Activated naive CD4-positive, alpha-beta T cell treated with anti-CD3 and anti-CD28 coated beads, Interleukin-2, amount 10 ng/mL, durations not matched to agents 7 days and 5 days (primary cell): Measurements from ENCODE around the gene LMF2.

Source experiments
- CTCF ChIA-PET: fragments of 350-600 bp; sonication (Branson Sonifier 250); formaldehyde crosslinking; loops from one replicate; lab custom pipeline; 2021; ENCODE audit warnings: antibody characterized with exemption; lab: Charles Lee
- DNase-seq: peaks from one replicate; pipeline ENCODE4 v3.0.0-alpha.2; 2020
- H3K27ac Mint-ChIP-seq: one replicate; pipeline ENCODE4 v1.8.0; 2021; ENCODE audit warnings: mild to moderate bottlenecking, moderate library complexity, mixed read lengths
- H3K27me3 Mint-ChIP-seq: one replicate; pipeline ENCODE4 v1.8.0; 2021; ENCODE audit warnings: mild to moderate bottlenecking, mixed read lengths
- H3K36me3 Mint-ChIP-seq: one replicate; pipeline ENCODE4 v1.8.0; 2021; ENCODE audit warnings: mixed read lengths
- H3K4me1 Mint-ChIP-seq: one replicate; pipeline ENCODE4 v1.8.0; 2021; ENCODE audit warnings: mixed read lengths
- H3K4me3 Mint-ChIP-seq: one replicate; pipeline ENCODE4 v1.8.0; 2021; ENCODE audit warnings: mild to moderate bottlenecking, moderate library complexity, mixed read lengths
- H3K9me3 Mint-ChIP-seq: one replicate; pipeline ENCODE4 v1.8.0; 2021; ENCODE audit warnings: mixed read lengths

Gene LMF2

DNA sequence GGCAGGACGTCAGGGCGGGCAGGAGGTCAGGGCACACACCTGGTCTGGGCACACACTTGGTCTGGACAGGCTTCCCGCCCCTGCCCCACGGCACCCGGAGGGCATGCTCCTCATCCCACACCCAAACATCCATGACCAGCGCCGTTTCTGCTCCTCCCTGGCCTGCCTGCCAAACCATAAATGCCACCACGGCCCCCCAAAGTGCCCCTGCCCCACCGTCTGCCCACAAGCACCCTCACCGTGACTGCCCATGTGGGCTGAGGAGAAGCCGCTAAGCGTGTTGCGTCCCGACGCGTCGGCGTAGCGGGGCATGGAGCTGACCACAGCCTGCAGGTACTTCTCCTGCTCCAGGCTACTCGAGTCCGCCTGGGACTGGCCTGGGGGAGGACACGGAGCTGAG is 48.5 kb downstream of the LMF2 start:
- Mint-ChIP-seq H3K9me3 (no peaks in the 10 kb centered on the region), H3K4me3 (no peak overlapping the region), H3K27ac (no peak overlapping the region), H3K4me1 (peaks cover 3% of the 10 kb centered on the region), H3K36me3 (peaks cover 45% of the 10 kb centered on the region), H3K27me3 (no peaks in the 10 kb centered on the region)
- no peak for DNase-seq
- CTCF ChIA-PET: no interaction called here

DNA sequence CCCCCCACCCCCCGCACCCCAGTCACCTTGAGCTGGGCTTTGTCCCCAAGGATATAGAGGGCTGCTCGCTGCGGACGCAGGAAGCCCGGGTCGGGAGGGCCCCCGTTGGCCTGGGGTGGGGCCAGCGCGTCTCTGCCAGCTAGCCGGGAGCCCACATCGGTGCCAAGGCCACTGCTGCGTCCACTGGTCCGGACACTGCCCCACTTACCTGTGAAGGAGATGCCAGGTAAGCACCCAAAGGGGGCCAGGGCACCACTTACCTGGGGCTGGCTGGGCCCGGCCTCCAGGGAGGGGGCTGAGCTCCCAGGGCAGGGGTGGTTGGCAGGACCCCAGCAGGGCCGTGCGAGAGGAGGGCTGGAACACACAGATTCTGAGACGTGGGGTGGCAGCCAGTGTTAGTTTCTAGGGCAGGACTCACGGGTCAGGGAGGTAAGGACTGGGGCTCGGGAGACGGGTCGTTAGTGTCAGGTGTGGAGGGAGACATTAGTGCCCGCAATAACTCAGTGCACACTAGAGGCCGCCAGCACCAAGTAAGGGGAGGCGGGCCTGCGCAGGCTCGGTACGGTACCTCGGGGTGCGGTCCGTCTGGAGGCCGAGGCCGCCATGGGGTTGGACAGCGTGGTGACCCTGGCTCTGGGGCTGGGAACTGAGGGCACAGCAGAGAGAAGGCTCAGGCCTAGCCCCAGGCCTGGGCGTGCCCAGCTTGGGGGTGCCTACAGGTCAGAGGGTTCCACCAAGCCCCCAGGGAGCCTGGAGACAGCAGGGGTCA is 50.9 kb downstream of the LMF2 start:
- Mint-ChIP-seq H3K4me3 (no peak overlapping the region), H3K27ac (no peak overlapping the region)

DNA sequence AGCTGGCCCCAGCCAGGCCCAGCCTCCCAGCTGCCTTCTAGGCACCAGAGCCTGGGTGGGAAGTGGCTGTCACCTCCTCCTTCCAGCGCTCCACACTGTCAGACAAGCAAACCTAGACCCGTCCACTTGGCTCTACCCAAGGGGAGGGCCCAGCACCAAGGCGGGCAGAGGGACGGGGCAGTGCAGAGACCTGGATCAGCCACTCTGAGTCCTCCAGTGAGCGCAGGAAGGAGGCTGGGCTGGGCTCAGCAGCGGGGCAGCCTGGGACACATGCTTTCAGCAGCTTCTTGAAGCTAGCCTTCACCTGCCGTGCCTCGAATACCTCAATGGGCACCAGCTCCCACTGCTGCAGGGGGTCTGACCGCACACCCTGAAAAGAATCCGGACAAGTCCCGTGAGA is 51.5 kb downstream of the LMF2 start:
- Mint-ChIP-seq H3K9me3 (no peaks in the 10 kb centered on the region), H3K36me3 (peaks cover 50% of the 10 kb centered on the region), H3K4me1 (peaks cover 3% of the 10 kb centered on the region), H3K4me3 (no peak overlapping the region), H3K27ac (no peak overlapping the region), H3K27me3 (no peaks in the 10 kb centered on the region)
- DNase-seq: no peak
- CTCF ChIA-PET: interaction anchor here (0.8 to 3.4 kb wide), 5 partner anchors 10 to 43 kb away, joined by 3 to 14 read pairs (median 4); no protein-coding TSS in a partner anchor

More for the DNA sequence above, 50.9 kb downstream of the LMF2 start:
- CTCF ChIA-PET: interaction anchor here (0.8 to 3.4 kb wide), 6 partner anchors 9 to 164 kb away, joined by 3 to 14 read pairs (median 4); no protein-coding TSS in a partner anchor
- Mint-ChIP-seq H3K36me3 (peaks cover 47% of the 10 kb centered on the region), H3K9me3 (no peaks in the 10 kb centered on the region), H3K4me1 (peaks cover 3% of the 10 kb centered on the region), H3K27me3 (no peaks in the 10 kb centered on the region)
- no peak for DNase-seq

DNA sequence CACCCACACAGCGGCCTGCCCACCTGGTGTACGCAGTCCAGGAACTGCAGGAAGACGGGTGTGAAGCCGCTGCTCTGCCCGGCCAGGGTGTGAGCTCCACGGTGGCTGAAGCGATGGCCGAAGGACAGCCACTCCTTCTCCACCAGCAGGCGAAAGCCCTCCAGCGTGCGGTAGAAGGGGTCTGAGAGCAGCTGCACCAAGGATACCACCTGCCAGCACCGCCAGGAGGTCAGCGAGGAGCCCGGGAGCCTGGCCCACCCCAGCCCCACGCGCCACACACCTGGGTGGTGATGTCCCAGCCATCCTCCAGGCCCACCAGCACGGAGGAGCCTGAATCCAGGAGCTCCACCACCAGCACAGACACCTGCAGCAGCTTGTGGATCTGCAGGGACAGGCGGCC is 52.3 kb downstream of the LMF2 start:
- Mint-ChIP-seq H3K36me3 (peaks cover 46% of the 10 kb centered on the region), H3K27ac (no peak overlapping the region), H3K27me3 (no peaks in the 10 kb centered on the region), H3K9me3 (no peaks in the 10 kb centered on the region), H3K4me1 (peaks cover 3% of the 10 kb centered on the region), H3K4me3 (no peak overlapping the region)
- no peak for DNase-seq
- CTCF ChIA-PET: interaction anchor here (1.2 to 3.4 kb wide), 3 partner anchors 18 to 44 kb away, joined by 4 to 14 read pairs (median 12); no protein-coding TSS in a partner anchor

DNA sequence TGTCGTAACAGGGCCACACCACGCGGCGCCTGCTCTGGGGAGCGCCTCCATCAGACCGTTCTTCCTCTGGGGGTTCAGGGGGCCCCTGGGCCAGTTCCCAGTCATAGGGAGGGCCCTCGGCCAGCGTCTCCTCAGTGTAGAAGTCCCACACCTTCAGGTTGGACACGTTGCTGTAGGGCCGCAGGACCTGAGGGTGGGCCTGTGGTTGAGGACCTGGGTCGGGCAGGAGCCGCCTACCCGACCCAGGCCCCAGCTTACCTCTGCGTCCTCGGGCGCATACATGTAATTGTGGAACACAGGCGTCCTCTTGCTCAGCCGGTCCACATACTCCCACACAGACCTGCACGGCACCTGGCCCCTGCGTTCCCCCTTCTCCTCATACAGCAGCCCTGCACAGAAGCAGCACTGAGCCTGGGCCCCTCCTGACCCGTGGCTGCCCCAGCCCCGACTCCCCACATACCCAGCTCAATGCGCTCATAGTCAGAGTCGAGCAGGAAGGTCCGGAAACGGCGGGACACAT is 52.9 kb downstream of the LMF2 start:
- H3K27me3 Mint-ChIP-seq: no peaks in the 10 kb centered on the region
- DNase-seq: no peak
- H3K27ac Mint-ChIP-seq: no peak overlapping the region
- peaks cover 3% of the 10 kb centered on the region for H3K4me1 Mint-ChIP-seq
- CTCF ChIA-PET: interaction anchor here (0.6 to 3.4 kb wide), 2 partner anchors 31 to 43 kb away, joined by 3 to 12 read pairs; no protein-coding TSS in a partner anchor
- H3K36me3 Mint-ChIP-seq: peaks cover 49% of the 10 kb centered on the region
- H3K9me3 Mint-ChIP-seq: no peaks in the 10 kb centered on the region
- H3K4me3 Mint-ChIP-seq: no peak overlapping the region
